Muscle layer of duodenum (tissue), 2 donors: ENCODE data around the gene GRID1.

ENCODE experiments used
- H3K27ac ChIP-seq: one replicate; pipeline ENCODE4 v1.7.0; 2013; ENCODE audit warnings: mild to moderate bottlenecking, low read length
- H3K27me3 ChIP-seq: one replicate; pipeline ENCODE4 v1.7.0; 2013; ENCODE audit warnings: low read depth, mild to moderate bottlenecking, control low read depth, low read length
- H3K36me3 ChIP-seq, 2 donors: one replicate each; pipeline ENCODE4 v1.7.0; 2013; ENCODE audit warnings: low read length in 2 of 2, control low read depth in 1 of 2, mild to moderate bottlenecking in 1 of 2; ENCODE audit not compliant: insufficient read depth in 2 of 2, control insufficient read depth in 1 of 2
- H3K4me1 ChIP-seq, 2 donors: one replicate each; pipeline ENCODE4 v1.7.0; 2013; ENCODE audit warnings: low read length in 2 of 2, mild to moderate bottlenecking in 2 of 2, control low read depth in 1 of 2, moderate library complexity in 1 of 2; ENCODE audit not compliant: insufficient read depth in 2 of 2, control insufficient read depth in 1 of 2
- H3K4me3 ChIP-seq, 2 donors: one replicate each; pipeline ENCODE4 v1.7.0; 2013; ENCODE audit warnings: low read length in 2 of 2, low read depth in 1 of 2, mild to moderate bottlenecking in 1 of 2
- H3K9me3 ChIP-seq, 2 donors: one replicate each; pipeline ENCODE4 v1.7.0; 2013; ENCODE audit warnings: low read length in 2 of 2, control low read depth in 1 of 2, mild to moderate bottlenecking in 1 of 2; ENCODE audit not compliant: control insufficient read depth in 1 of 2
- donor health status: healthy.

The GRID1 gene

DNA sequence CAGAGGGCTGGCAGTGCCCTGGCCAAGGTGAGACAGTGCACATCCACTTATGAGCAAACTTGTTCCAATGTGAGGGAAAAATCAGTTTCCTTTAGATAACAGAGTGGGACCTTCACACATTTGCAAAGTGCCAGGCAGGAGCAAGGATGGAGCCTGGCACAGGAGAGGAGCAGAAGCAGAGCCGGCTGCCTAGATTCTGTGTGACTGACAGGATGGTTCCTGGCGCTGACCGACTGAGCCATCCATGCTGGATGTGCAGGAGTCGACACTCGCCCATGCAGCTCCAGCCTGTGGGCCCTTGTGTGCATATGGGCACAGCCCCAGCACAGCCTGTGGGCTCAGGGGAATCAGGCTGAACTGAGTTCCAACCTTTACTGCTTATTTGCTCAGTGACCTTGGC lies 346.5 kb downstream of the GRID1 start:
- no peaks in the 10 kb centered on the region for H3K9me3 ChIP-seq

GRCh38 chr10:86019141-86019540 lies 347.5 kb downstream of the GRID1 start:
- Histone ChIP-seq H3K27me3 (no peaks in the 10 kb centered on the region), H3K27ac (no peak overlapping the region), H3K9me3 (no peaks in the 10 kb centered on the region), H3K4me3 (no peak overlapping the region), H3K36me3 (no peaks in the 10 kb centered on the region), H3K4me1 (no peaks in the 10 kb centered on the region)

More for the DNA sequence above, 346.5 kb downstream of the GRID1 start:
- no peak overlapping the region for H3K27ac ChIP-seq
- H3K27me3 ChIP-seq: no peaks in the 10 kb centered on the region
- H3K36me3 ChIP-seq: no peaks in the 10 kb centered on the region
- no peaks in the 10 kb centered on the region for H3K4me1 ChIP-seq
- H3K4me3 ChIP-seq: no peak overlapping the region

- H3K27me3 ChIP-seq: no peaks in the 10 kb centered on the region
- no peaks in the 10 kb centered on the region for H3K36me3 ChIP-seq
- no peaks in the 10 kb centered on the region for H3K4me1 ChIP-seq
- no peak overlapping the region for H3K27ac ChIP-seq
- H3K4me3 ChIP-seq: no peak overlapping the region
- no peaks in the 10 kb centered on the region for H3K9me3 ChIP-seq
Observed at GRCh38 chr10:86018735-86019058, 347.9 kb downstream of the GRID1 start.

GRCh38 chr10:86017841-86018734 lies 348.5 kb downstream of the GRID1 start:
- Histone ChIP-seq H3K27ac (no peak overlapping the region), H3K4me1 (no peaks in the 10 kb centered on the region), H3K27me3 (no peaks in the 10 kb centered on the region), H3K36me3 (no peaks in the 10 kb centered on the region), H3K9me3 (no peaks in the 10 kb centered on the region), H3K4me3 (no peak overlapping the region)

GRCh38 chr10:86013568-86013967 lies 353.0 kb downstream of the GRID1 start:
- no peaks in the 10 kb centered on the region for H3K4me1 ChIP-seq
- no peaks in the 10 kb centered on the region for H3K9me3 ChIP-seq
- no peaks in the 10 kb centered on the region for H3K27me3 ChIP-seq
- no peak overlapping the region for H3K27ac ChIP-seq
- no peaks in the 10 kb centered on the region for H3K36me3 ChIP-seq
- no peak overlapping the region for H3K4me3 ChIP-seq

GRCh38 chr10:86007171-86007570 lies 359.4 kb downstream of the GRID1 start:
- no peaks in the 10 kb centered on the region for H3K4me1 ChIP-seq
- no peaks in the 10 kb centered on the region for H3K36me3 ChIP-seq
- H3K27ac ChIP-seq: no peak overlapping the region
- no peaks in the 10 kb centered on the region for H3K9me3 ChIP-seq
- H3K4me3 ChIP-seq: no peak overlapping the region
- H3K27me3 ChIP-seq: no peaks in the 10 kb centered on the region

GRCh38 chr10:86004337-86004736 lies 362.3 kb downstream of the GRID1 start:
- Histone ChIP-seq H3K4me1 (no peaks in the 10 kb centered on the region), H3K27ac (no peak overlapping the region), H3K27me3 (no peaks in the 10 kb centered on the region), H3K9me3 (no peaks in the 10 kb centered on the region), H3K4me3 (no peak overlapping the region), H3K36me3 (no peaks in the 10 kb centered on the region)

DNA sequence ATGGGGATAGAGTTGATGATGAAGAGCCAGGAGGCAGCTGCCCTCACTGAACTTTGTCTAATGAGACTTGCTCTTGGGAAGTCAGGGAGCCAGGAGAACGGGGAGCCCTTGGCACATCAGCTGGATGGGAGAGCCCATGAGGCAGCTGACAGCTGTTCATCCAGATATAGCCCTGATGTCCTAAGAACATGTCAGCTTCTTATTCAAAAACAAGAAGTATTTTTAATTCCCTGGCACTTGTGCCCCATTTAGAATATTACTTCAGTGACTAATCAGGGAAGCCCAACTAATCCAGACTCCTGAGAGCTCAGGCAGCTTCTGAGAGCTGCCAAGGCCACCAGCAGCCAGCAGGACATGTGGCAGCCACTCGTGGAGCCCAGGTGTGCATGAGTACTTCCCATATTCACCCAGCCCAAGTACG lies 363.4 kb downstream of the GRID1 start:
- H3K27ac ChIP-seq: no peak overlapping the region
- no peak overlapping the region for H3K4me3 ChIP-seq
- H3K4me1 ChIP-seq: no peaks in the 10 kb centered on the region
- no peaks in the 10 kb centered on the region for H3K27me3 ChIP-seq
- no peaks in the 10 kb centered on the region for H3K36me3 ChIP-seq
- H3K9me3 ChIP-seq: no peaks in the 10 kb centered on the region

DNA sequence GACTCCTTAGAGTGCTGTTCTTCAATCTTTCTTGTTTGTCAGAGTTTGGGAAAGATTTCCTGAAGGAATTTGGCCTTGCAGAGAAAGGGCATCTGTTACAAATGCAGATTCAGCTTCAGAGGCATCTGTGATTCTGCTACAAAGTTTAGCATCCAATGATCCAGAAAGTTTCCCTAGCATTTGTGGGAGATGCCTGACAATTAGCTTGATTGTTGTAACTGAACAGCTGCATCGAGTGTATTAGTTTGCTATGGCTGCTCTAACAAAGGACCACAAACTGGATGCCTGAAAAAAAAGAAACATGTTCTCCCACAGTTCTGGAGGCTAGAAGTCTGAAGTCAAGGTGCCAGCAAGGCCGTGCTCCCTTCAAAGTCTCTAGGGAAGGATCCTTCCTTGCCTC lies 365.1 kb downstream of the GRID1 start:
- Histone ChIP-seq H3K27ac (no peak overlapping the region), H3K9me3 (no peaks in the 10 kb centered on the region), H3K27me3 (no peaks in the 10 kb centered on the region), H3K36me3 (no peaks in the 10 kb centered on the region), H3K4me3 (no peak overlapping the region), H3K4me1 (no peaks in the 10 kb centered on the region)

DNA sequence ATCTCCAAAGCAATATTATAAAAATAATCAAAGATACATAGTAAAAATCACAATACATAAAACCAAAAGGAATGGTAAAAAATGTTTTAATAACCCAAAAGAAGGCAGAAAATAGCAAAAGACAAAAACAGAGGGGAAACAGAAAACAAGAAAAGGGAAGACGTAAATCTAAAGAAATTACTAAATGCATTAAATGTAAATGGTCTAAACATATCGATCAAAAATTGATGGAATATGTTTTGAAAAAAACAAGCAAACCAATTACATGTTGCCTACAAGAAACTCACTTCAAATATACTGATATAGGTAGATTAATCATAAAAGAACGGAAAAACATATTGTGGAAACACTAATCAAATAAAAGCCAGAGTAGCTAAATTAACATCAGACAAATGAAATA lies 369.1 kb downstream of the GRID1 start:
- Histone ChIP-seq H3K27me3 (no peaks in the 10 kb centered on the region), H3K36me3 (no peaks in the 10 kb centered on the region), H3K4me3 (no peak overlapping the region), H3K4me1 (no peaks in the 10 kb centered on the region), H3K27ac (no peak overlapping the region), H3K9me3 (no peaks in the 10 kb centered on the region)

GRCh38 chr10:85995791-85996190 lies 370.8 kb downstream of the GRID1 start:
- Histone ChIP-seq H3K27ac (no peak overlapping the region), H3K4me1 (no peaks in the 10 kb centered on the region), H3K36me3 (no peaks in the 10 kb centered on the region), H3K27me3 (no peaks in the 10 kb centered on the region), H3K9me3 (no peaks in the 10 kb centered on the region), H3K4me3 (no peak overlapping the region)
